HepG2 (cell line): ENCODE measurements around the gene ALB. TPM values are rescaled to one million over a fixed set of nuclear protein-coding genes. Genes with fewer than 3 reads are reported as not detected.

ENCODE experiments used
- FOSL1 ChIP-seq: sonication (generic); formaldehyde crosslinking; IDR thresholded peaks from 2 replicates; pipeline ENCODE4 v1.9.0; 2021; ENCODE audit warnings: missing genetic modification reagents, borderline replicate concordance
- GATA4 ChIP-seq: sonication (generic); IDR thresholded peaks from 2 replicates; pipeline ENCODE4 v1.6.1; 2016; ENCODE audit warnings: antibody characterized with exemption, low read depth, borderline replicate concordance
- KLF6 ChIP-seq: IDR thresholded peaks from 2 replicates; pipeline ENCODE4 v1.8.0; 2016; ENCODE audit warnings: missing biosample characterization, missing genetic modification reagents
- NFYB ChIP-seq: sonication (generic); formaldehyde crosslinking; IDR thresholded peaks from 2 replicates; pipeline ENCODE4 v1.4.0; 2020; ENCODE audit warnings: missing genetic modification reagents
- TERF1 ChIP-seq: sonication (generic); formaldehyde crosslinking; IDR thresholded peaks from 2 replicates; pipeline ENCODE4 v1.8.0; 2022; ENCODE audit warnings: mild to moderate bottlenecking, missing genetic modification reagents, moderate library complexity
- TRIM24 ChIP-seq: sonication (generic); formaldehyde crosslinking; IDR thresholded peaks from 2 replicates; pipeline ENCODE4 v1.8.0; 2022; ENCODE audit warnings: mild to moderate bottlenecking, missing genetic modification reagents
- ZNF256 ChIP-seq: sonication (generic); formaldehyde crosslinking; conservative IDR thresholded peaks from 2 replicates; pipeline ENCODE4 v1.4.0; 2020; ENCODE audit warnings: missing genetic modification reagents
- ZNF441 ChIP-seq: sonication (generic); formaldehyde crosslinking; IDR thresholded peaks from 2 replicates; pipeline ENCODE4 v1.7.0; 2021; ENCODE audit warnings: missing genetic modification reagents, borderline replicate concordance
- ZNF646 ChIP-seq: sonication (generic); formaldehyde crosslinking; IDR thresholded peaks from 2 replicates; pipeline ENCODE4 v1.9.0; 2021; ENCODE audit warnings: mild to moderate bottlenecking, missing genetic modification reagents
- ZNF768 ChIP-seq: sonication (generic); formaldehyde crosslinking; IDR thresholded peaks from 2 replicates; pipeline ENCODE4 v1.4.0; 2020; ENCODE audit warnings: missing genetic modification reagents
- ZNF782 ChIP-seq: sonication (generic); formaldehyde crosslinking; IDR thresholded peaks from 2 replicates; pipeline ENCODE4 v1.4.0; 2020; ENCODE audit warnings: missing genetic modification reagents, mild to moderate bottlenecking, borderline replicate concordance
- polyA plus RNA-seq, 8 experiments: library from polyadenylated mRNA; depleted of rRNA in 3 of 8; stranded (reverse) in 7 of 8; unstranded in 1 of 8; fragments of >200 nt; fragmentation: Illumina TruSeq in 4 of 8; extraction: Trizol in 4 of 8; gene quantifications; 2 replicates each; pipeline versions ENCODE4 v1.2.1 to v1.2.3, GENCODE V29; 2011 to 2016; ENCODE audit warnings: low read depth in 4 of 8, missing spikeins in 1 of 8, mixed read lengths in 1 of 8; ENCODE audit not compliant: insufficient read depth in 1 of 8
- total RNA-seq, 5 experiments: library from RNA; depleted of rRNA; stranded (reverse); fragments of >200 nt; fragmentation: Illumina TruSeq; extraction: Trizol; gene quantifications; 2 replicates each; pipeline ENCODE4 v1.2.3, GENCODE V29; 2016; ENCODE audit warnings: low read depth in 1 of 5
- TF ChIP-seq, protein P1 (sequence below): sonication (generic); formaldehyde crosslinking; IDR thresholded peaks from 2 replicates; pipeline ENCODE4 v1.4.0; 2020; ENCODE audit warnings: missing genetic modification reagents, mild to moderate bottlenecking, borderline replicate concordance
- TF ChIP-seq, protein P2 (sequence below): sonication (generic); formaldehyde crosslinking; IDR thresholded peaks from 2 replicates; pipeline ENCODE4 v1.5.0; 2020; ENCODE audit warnings: mild to moderate bottlenecking, missing genetic modification reagents, moderate library complexity
- TF ChIP-seq, protein P3 (sequence below): sonication (generic); formaldehyde crosslinking; conservative IDR thresholded peaks from 2 replicates; pipeline ENCODE4 v1.4.0; 2020; ENCODE audit warnings: missing genetic modification reagents

ALB gene
- total and polyA plus RNA-seq, 2 of the 13 experiments (the other 11 are each of a cell fraction or from before 2014, with no cell fraction given): 22,259 to 22,625 TPM

- TF ChIP-seq, protein P1, sequence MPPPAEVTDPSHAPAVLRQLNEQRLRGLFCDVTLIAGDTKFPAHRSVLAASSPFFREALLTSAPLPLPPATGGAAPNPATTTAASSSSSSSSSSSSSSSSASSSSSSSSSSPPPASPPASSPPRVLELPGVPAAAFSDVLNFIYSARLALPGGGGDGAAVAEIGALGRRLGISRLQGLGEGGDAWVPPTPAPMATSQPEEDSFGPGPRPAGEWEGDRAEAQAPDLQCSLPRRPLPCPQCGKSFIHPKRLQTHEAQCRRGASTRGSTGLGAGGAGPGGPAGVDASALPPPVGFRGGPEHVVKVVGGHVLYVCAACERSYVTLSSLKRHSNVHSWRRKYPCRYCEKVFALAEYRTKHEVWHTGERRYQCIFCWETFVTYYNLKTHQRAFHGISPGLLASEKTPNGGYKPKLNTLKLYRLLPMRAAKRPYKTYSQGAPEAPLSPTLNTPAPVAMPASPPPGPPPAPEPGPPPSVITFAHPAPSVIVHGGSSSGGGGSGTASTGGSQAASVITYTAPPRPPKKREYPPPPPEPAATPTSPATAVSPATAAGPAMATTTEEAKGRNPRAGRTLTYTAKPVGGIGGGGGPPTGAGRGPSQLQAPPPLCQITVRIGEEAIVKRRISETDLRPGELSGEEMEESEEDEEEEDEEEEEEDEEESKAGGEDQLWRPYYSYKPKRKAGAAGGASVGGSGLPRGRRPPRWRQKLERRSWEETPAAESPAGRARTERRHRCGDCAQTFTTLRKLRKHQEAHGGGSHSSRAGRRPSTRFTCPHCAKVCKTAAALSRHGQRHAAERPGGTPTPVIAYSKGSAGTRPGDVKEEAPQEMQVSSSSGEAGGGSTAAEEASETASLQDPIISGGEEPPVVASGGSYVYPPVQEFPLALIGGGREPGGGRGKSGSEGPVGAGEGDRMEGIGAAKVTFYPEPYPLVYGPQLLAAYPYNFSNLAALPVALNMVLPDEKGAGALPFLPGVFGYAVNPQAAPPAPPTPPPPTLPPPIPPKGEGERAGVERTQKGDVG (CRISPR knock-in tag): no peak
- TF ChIP-seq ZNF646 (CRISPR knock-in tag): no peak
- TF ChIP-seq, protein P2, sequence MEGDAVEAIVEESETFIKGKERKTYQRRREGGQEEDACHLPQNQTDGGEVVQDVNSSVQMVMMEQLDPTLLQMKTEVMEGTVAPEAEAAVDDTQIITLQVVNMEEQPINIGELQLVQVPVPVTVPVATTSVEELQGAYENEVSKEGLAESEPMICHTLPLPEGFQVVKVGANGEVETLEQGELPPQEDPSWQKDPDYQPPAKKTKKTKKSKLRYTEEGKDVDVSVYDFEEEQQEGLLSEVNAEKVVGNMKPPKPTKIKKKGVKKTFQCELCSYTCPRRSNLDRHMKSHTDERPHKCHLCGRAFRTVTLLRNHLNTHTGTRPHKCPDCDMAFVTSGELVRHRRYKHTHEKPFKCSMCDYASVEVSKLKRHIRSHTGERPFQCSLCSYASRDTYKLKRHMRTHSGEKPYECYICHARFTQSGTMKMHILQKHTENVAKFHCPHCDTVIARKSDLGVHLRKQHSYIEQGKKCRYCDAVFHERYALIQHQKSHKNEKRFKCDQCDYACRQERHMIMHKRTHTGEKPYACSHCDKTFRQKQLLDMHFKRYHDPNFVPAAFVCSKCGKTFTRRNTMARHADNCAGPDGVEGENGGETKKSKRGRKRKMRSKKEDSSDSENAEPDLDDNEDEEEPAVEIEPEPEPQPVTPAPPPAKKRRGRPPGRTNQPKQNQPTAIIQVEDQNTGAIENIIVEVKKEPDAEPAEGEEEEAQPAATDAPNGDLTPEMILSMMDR (CRISPR knock-in tag): no peak
- TF ChIP-seq ZNF782 (CRISPR knock-in tag): no peak
- no peak for TF ChIP-seq TERF1 (CRISPR knock-in tag)
- TF ChIP-seq ZNF768: no peak
- TF ChIP-seq FOSL1 (CRISPR knock-in tag): no peak
- TF ChIP-seq GATA4: peak; percentile 95
- peak; percentile 35; the same call in 1 of the 2 replicates for TF ChIP-seq KLF6 (CRISPR knock-in tag)
- TF ChIP-seq, protein P3, sequence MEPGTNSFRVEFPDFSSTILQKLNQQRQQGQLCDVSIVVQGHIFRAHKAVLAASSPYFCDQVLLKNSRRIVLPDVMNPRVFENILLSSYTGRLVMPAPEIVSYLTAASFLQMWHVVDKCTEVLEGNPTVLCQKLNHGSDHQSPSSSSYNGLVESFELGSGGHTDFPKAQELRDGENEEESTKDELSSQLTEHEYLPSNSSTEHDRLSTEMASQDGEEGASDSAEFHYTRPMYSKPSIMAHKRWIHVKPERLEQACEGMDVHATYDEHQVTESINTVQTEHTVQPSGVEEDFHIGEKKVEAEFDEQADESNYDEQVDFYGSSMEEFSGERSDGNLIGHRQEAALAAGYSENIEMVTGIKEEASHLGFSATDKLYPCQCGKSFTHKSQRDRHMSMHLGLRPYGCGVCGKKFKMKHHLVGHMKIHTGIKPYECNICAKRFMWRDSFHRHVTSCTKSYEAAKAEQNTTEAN (CRISPR knock-in tag): peak; percentile 43; the same call in 1 of the 2 replicates
- peak; percentile 62; the same call in 1 of the 2 replicates for TF ChIP-seq TRIM24
- no peak for TF ChIP-seq ZNF256 (CRISPR knock-in tag)
- TF ChIP-seq NFYB (CRISPR knock-in tag): no peak
- no peak for TF ChIP-seq ZNF441 (CRISPR knock-in tag)
These were observed 28.3 kb downstream of the ALB start (continued) for GRCh38 chr4:73432169-73433000.
